RWPE2 (cell line): Measurements from ENCODE around the gene CHST11.

Experiments used
- ATAC-seq: fragments of 200-7000 bp; cut with Tn5 transposase; 3 replicates; pipeline ENCODE4 v1.9.1; 2021; ENCODE audit warnings: low read depth
- DNase-seq: peaks from one replicate; pipeline ENCODE4 v3.0.0-alpha.2; 2020; ENCODE audit warnings: low spot score
- H3K27ac ChIP-seq: fragments of 450-650 bp; 2 replicates; pipeline ENCODE4 v1.5.1; 2017; ENCODE audit warnings: mild to moderate bottlenecking; ENCODE audit not compliant: poor library complexity, severe bottlenecking
- H3K27me3 ChIP-seq: fragments of 250-450 bp; sonication (Bioruptor Pico); 2 replicates; pipeline ENCODE4 v1.5.1; 2021; ENCODE audit warnings: mild to moderate bottlenecking, moderate library complexity; ENCODE audit not compliant: insufficient read depth, poor library complexity, severe bottlenecking
- H3K36me3 ChIP-seq: fragments of 250-450 bp; sonication (Bioruptor Pico); 2 replicates; pipeline ENCODE4 v1.5.1; 2020; ENCODE audit warnings: low read depth, mild to moderate bottlenecking, moderate library complexity
- H3K4me1 ChIP-seq: fragments of 250-450 bp; sonication (Bioruptor Pico); 2 replicates; pipeline ENCODE4 v1.5.1; 2021; ENCODE audit warnings: mild to moderate bottlenecking, moderate library complexity; ENCODE audit not compliant: insufficient read depth, poor library complexity, severe bottlenecking
- H3K4me3 ChIP-seq: fragments of 250-450 bp; sonication (Bioruptor Pico); 2 replicates; pipeline ENCODE4 v1.5.1; 2021; ENCODE audit warnings: mild to moderate bottlenecking, moderate library complexity; ENCODE audit not compliant: severe bottlenecking
- H3K9me3 ChIP-seq: fragments of 250-450 bp; sonication (Bioruptor Pico); 2 replicates; pipeline ENCODE4 v1.5.1; 2021; ENCODE audit warnings: mild to moderate bottlenecking, moderate library complexity; ENCODE audit not compliant: severe bottlenecking
- TF ChIP-seq, protein P1 (sequence below): fragments of 450-650 bp; IDR thresholded peaks from one replicate; pipeline ENCODE4 v1.5.1; 2017; ENCODE audit warnings: mild to moderate bottlenecking, moderate library complexity; ENCODE audit not compliant: poor library complexity, severe bottlenecking

The CHST11 gene

DNA sequence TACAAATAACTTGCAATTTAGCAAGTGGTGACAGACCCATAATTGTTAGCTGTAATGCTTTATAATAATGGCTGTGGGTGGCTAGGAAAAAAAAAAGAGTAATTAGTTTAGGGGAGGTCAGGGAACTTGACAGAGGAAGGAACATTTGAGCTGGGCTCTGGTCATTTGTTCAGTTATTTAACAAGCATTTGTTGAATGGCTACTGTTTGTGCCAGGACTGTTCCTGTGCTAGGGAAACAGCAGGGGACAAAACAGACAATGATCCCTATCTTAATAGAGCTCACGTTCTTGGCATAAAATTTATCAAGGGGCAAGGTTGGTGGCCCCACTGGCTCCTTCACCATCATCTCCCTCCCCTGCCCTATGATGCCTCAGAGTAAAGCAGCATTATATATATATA lies 18.5 kb downstream of the CHST11 start:
- no peaks in the 10 kb centered on the region for H3K36me3 ChIP-seq
- no peaks in the 10 kb centered on the region for H3K27me3 ChIP-seq
- no peak for ATAC-seq
- no peaks in the 10 kb centered on the region for H3K4me1 ChIP-seq
- H3K4me3 ChIP-seq, result no peak overlapping the region
- H3K9me3 ChIP-seq, result no peaks in the 10 kb centered on the region
- TF ChIP-seq, protein P1, sequence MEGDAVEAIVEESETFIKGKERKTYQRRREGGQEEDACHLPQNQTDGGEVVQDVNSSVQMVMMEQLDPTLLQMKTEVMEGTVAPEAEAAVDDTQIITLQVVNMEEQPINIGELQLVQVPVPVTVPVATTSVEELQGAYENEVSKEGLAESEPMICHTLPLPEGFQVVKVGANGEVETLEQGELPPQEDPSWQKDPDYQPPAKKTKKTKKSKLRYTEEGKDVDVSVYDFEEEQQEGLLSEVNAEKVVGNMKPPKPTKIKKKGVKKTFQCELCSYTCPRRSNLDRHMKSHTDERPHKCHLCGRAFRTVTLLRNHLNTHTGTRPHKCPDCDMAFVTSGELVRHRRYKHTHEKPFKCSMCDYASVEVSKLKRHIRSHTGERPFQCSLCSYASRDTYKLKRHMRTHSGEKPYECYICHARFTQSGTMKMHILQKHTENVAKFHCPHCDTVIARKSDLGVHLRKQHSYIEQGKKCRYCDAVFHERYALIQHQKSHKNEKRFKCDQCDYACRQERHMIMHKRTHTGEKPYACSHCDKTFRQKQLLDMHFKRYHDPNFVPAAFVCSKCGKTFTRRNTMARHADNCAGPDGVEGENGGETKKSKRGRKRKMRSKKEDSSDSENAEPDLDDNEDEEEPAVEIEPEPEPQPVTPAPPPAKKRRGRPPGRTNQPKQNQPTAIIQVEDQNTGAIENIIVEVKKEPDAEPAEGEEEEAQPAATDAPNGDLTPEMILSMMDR, result no peak
- no peak overlapping the region for H3K27ac ChIP-seq
- DNase-seq, result no peak

DNA sequence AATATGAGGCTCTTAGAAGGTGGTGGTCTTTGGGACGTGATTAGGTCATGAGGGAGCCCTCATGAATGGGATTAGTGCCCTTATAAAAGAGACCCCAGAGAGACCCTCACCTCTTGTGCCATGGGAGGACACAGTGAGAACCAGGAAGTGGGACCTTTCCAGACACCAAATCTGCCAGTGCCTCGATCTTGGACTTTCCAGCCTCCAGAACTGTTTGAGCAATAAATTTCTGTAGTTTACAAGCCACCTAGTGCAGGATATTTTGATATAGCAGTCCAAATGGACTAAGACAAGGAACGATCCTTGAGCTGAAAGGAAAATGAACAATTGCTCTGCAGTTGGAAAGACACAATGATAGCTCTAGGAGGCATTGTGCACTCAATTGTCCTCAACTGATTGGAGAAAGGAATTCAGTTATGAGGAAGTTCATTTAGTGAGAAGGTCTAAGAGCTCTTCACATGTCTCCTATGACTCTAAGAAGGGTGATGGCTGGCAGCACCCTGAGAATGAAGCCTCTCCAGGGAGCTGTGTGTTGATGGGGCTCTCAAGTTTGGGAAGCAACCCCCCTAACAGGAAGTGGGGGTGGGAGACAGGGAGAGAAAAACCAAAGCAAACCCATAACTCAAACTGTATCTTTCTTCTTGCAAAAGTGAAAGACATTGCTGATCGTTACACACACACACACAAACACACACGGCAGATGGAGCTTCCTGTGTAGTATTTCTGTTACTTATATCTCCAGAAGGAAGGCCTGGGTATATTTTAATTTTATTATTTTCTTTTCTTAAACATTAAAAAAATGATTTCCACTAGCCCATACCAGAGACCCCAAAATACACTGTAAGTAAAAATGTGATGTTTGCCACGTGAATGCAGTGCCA lies 21.0 kb downstream of the CHST11 start:
- no peaks in the 10 kb centered on the region for H3K4me1 ChIP-seq
- H3K27me3 ChIP-seq, result no peaks in the 10 kb centered on the region
- no peak overlapping the region for H3K27ac ChIP-seq
- ATAC-seq (no peak), DNase-seq (no peak)
- H3K36me3 ChIP-seq, result no peaks in the 10 kb centered on the region
- H3K4me3 ChIP-seq, result no peak overlapping the region
- TF ChIP-seq, protein P1, result no peak
- no peaks in the 10 kb centered on the region for H3K9me3 ChIP-seq

DNA sequence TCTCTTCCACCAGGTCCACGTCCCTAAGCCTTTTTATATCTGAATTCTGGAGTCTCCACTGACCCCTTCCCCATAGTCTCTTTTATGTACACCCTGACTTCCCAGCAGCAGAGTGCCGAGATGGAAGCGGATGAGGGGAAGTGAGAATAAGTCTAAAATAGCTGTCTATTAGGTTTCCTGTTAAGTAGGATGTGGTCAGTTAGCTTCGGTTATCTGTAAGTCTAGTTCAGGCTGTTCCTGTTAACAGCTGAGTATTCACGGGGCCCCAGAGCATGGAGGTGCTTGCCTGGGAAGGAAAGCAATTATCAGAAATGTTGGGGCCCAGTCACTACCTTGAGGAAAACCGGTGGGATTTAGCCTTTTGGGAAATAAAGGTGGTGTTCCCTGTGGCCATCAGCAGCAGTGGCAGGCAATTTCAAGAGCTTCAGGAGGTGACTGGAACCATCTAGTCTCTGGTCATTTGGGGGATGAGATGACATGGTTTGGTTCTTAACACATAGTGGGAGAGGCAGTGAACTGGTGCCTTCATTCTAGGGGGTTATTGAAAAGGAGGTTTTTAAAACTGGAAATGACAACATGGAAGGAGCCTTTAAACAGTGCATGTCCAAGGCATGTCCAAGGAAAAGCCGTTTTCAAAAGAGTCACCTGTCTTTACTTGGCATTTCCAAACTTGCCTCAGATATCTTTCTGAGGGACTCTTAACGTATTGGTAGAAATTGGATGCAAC lies 21.8 kb downstream of the CHST11 start:
- no peaks in the 10 kb centered on the region for H3K4me1 ChIP-seq
- H3K27me3 ChIP-seq, result no peaks in the 10 kb centered on the region
- H3K4me3 ChIP-seq, result no peak overlapping the region
- no peak overlapping the region for H3K27ac ChIP-seq
- TF ChIP-seq, protein P1, result no peak
- ATAC-seq (no peak), DNase-seq (no peak)
- no peaks in the 10 kb centered on the region for H3K36me3 ChIP-seq
- H3K9me3 ChIP-seq, result no peaks in the 10 kb centered on the region

DNA sequence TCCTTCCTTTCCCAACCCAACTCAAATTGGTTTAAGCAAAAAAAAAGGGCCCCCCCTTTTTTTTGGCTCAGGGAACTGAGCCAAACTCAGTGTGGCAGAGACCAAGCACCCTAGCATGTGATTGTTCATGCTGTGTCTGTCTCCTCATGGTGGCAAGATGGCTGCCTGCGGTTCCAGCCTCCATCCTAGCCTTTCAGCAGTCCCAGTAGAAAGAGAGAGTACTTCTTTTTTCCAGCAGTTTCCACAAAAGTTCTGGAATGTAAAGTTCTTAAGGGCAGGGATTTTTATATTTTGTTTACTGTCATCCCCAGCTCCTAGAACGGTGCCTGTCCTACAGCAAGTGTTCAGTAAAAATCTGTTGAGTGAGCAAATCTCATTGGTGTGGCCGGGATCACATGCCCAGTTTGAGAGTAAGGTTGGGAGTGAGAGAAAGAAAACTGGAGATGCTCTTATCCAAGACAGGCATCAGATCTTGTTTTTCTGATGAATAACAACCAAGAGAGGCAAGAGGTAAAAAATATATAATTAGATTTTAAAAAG lies 22.4 kb downstream of the CHST11 start:
- H3K9me3 ChIP-seq, result no peaks in the 10 kb centered on the region

More for the DNA sequence above, 22.4 kb downstream of the CHST11 start:
- Histone ChIP-seq H3K36me3 (no peaks in the 10 kb centered on the region), H3K4me1 (no peaks in the 10 kb centered on the region), H3K27ac (no peak overlapping the region), H3K27me3 (no peaks in the 10 kb centered on the region), H3K4me3 (no peak overlapping the region)
- DNase-seq, result no peak
- TF ChIP-seq, protein P1, result no peak
- no peak for ATAC-seq
